Neural cell (in vitro differentiated cells): ENCODE data around the gene MKKS.

ENCODE experiments used
- POLR2AphosphoS5 ChIP-seq: IDR thresholded peaks from 2 replicates; pipeline ENCODE4 v1.6.1; 2012
- TF ChIP-seq, protein P1 (sequence below): fragments of 450-650 bp; IDR thresholded peaks from 2 replicates; pipeline ENCODE4 v1.5.1; 2014; ENCODE audit warnings: antibody characterized with exemption, mild to moderate bottlenecking, moderate library complexity; ENCODE audit not compliant: poor library complexity, severe bottlenecking

DNA sequence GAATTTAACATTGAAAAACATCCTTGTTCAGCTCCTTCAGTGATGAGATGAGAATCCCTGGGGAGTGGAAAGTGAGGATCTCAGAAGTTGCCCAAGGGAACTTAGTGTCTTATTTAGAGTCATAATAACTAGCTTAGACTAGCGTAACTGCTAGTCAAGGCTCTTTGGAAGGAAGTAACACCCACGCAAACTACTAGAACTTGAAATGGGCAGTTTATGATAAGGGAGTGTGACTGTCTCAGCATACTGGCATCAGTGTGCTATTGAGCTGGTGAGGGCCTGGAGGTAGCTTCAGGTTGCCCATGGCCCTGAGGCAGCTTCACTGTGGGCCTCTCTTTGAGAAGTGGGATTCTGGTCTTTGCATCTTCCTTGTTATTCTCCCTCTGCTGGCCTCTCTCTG is 41.2 kb upstream of the MKKS start:
- TF ChIP-seq, protein P1, sequence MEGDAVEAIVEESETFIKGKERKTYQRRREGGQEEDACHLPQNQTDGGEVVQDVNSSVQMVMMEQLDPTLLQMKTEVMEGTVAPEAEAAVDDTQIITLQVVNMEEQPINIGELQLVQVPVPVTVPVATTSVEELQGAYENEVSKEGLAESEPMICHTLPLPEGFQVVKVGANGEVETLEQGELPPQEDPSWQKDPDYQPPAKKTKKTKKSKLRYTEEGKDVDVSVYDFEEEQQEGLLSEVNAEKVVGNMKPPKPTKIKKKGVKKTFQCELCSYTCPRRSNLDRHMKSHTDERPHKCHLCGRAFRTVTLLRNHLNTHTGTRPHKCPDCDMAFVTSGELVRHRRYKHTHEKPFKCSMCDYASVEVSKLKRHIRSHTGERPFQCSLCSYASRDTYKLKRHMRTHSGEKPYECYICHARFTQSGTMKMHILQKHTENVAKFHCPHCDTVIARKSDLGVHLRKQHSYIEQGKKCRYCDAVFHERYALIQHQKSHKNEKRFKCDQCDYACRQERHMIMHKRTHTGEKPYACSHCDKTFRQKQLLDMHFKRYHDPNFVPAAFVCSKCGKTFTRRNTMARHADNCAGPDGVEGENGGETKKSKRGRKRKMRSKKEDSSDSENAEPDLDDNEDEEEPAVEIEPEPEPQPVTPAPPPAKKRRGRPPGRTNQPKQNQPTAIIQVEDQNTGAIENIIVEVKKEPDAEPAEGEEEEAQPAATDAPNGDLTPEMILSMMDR: no peak
- TF ChIP-seq POLR2AphosphoS5: no peak
